ENCODE measurements around the gene GTF2H4.

DNA sequence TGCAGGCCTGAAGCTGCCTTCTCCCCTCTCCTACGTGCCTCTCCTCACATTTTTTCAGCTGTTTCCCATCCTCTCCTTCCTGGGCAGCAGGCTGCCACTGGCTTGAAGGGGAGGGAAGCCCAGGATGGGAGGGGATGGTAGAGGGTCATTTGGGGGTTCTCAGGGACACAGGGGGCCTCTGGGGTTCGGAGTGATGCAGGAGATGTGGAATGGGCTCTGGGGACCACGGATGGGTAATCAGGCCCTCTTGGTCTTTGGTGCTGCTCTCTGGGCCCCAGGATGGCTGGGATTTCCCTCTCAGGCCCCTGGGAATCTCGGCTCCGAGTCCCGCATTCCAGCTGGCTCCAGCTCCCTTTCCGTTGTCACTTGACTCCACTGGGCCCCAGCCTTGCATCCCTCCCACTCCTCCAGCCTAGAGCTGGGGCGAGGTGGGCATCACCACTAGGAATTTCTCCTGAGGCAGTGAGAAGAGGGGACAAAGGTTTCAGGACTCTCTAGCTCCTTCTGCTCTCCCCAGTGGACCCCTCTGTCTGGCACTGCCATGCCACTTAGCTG, 25.7 kb upstream of the GTF2H4 start:
- TF ChIP-seq, protein P1, sequence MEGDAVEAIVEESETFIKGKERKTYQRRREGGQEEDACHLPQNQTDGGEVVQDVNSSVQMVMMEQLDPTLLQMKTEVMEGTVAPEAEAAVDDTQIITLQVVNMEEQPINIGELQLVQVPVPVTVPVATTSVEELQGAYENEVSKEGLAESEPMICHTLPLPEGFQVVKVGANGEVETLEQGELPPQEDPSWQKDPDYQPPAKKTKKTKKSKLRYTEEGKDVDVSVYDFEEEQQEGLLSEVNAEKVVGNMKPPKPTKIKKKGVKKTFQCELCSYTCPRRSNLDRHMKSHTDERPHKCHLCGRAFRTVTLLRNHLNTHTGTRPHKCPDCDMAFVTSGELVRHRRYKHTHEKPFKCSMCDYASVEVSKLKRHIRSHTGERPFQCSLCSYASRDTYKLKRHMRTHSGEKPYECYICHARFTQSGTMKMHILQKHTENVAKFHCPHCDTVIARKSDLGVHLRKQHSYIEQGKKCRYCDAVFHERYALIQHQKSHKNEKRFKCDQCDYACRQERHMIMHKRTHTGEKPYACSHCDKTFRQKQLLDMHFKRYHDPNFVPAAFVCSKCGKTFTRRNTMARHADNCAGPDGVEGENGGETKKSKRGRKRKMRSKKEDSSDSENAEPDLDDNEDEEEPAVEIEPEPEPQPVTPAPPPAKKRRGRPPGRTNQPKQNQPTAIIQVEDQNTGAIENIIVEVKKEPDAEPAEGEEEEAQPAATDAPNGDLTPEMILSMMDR (IDR thresholded peaks at IDR 0.05; ENCODE audit: low read depth, low read length, poor library complexity, severe bottlenecking), result no peak
- TF ChIP-seq EZH2phosphoT487 (IDR thresholded peaks at IDR 0.05; ENCODE audit: borderline replicate concordance, low read length), result no peak
